Left ventricle myocardium superior (tissue), 1 donor: ENCODE measurements around the gene NAPA. TPM values are rescaled to one million over a fixed set of nuclear protein-coding genes. Genes with fewer than 3 reads are reported as not detected.

ENCODE experiments used
- ATAC-seq: fragments of 200-7000 bp; cut with Tn5 transposase; one replicate; pipeline ENCODE4 v1.9.1; 2020; ENCODE audit warnings: mild to moderate bottlenecking, moderate library complexity
- DNase-seq: peaks from one replicate; pipeline ENCODE4 v3.0.0-alpha.2; 2020
- intact Hi-C: fragments of 100-400 bp; cut with micrococcal nuclease; formaldehyde crosslinking; loops from one replicate; pipeline ENCODE4 v1.11.0; 2022
- total RNA-seq: library from RNA; stranded (reverse); fragmentation: NEBNext Ultra II Directional; extraction: Animal tissue kit (Norgen Biotek cat#: 25700); gene quantifications from one replicate; pipeline ENCODE4 v1.2.1, GENCODE V29; 2021
- donor health status: DM: no; HTN: yes; CAD: no; lungs with severe emphysema.

The NAPA gene
- total RNA-seq, 1 donor from 2014 or later, result 123 TPM

GRCh38 chr19:47507012-47507411 is 7.9 kb downstream of the NAPA start:
- DNase-seq (no peak), ATAC-seq (peak; percentile 77)
- intact Hi-C loops, result no loop called here

GRCh38 chr19:47506459-47506858 is 8.4 kb downstream of the NAPA start:
- DNase-seq (no peak), ATAC-seq (peak; percentile 43)
- intact Hi-C loops, result no loop called here

GRCh38 chr19:47505506-47505905 is 9.4 kb downstream of the NAPA start:
- DNase-seq (no peak), ATAC-seq (no peak)
- intact Hi-C loops, result no loop called here

- ATAC-seq (no peak), DNase-seq (no peak)
- intact Hi-C loops, result no loop called here
Observed at GRCh38 chr19:47503826-47504150, 11.1 kb downstream of the NAPA start.

- ATAC-seq, result no peak
- no peak for DNase-seq
- intact Hi-C loops, result no loop called here
Observed at GRCh38 chr19:47503130-47503825, 11.6 kb downstream of the NAPA start.

- DNase-seq, result no peak
- ATAC-seq, result no peak
- intact Hi-C loops, result no loop called here
Observed at GRCh38 chr19:47499863-47500830, 14.7 kb downstream of the NAPA start.

- ATAC-seq (no peak), DNase-seq (no peak)
- intact Hi-C loops, result no loop called here
Observed at GRCh38 chr19:47499371-47499770, 15.5 kb downstream of the NAPA start.

- DNase-seq, result no peak
Observed at GRCh38 chr19:47498561-47498960, 16.3 kb downstream of the NAPA start.

GRCh38 chr19:47497821-47498520 is 16.9 kb downstream of the NAPA start:
- DNase-seq (peak; percentile 55), ATAC-seq (peak; percentile 29)
- intact Hi-C loops, result no loop called here

More at GRCh38 chr19:47498561-47498960, 16.3 kb downstream of the NAPA start:
- ATAC-seq, result no peak
- intact Hi-C loops, result no loop called here

GRCh38 chr19:47497050-47497766 is 17.7 kb downstream of the NAPA start:
- DNase-seq (no peak), ATAC-seq (peak; percentile 9)
- intact Hi-C loops, result no loop called here

GRCh38 chr19:47495478-47496372 is 19.1 kb downstream of the NAPA start:
- DNase-seq (no peak), ATAC-seq (no peak)
- intact Hi-C loops, result no loop called here

- ATAC-seq (no peak), DNase-seq (no peak)
- intact Hi-C loops, result no loop called here
Observed at GRCh38 chr19:47494729-47495128, 20.1 kb downstream of the NAPA start.

GRCh38 chr19:47494211-47494547 is 20.7 kb downstream of the NAPA start:
- ATAC-seq, result no peak
- no peak for DNase-seq
- intact Hi-C loops, result no loop called here

- DNase-seq (peak; percentile 70), ATAC-seq (peak; percentile 81)
- intact Hi-C loops, result no loop called here
Observed at GRCh38 chr19:47493378-47494210, 21.3 kb downstream of the NAPA start.

GRCh38 chr19:47492571-47493377 is 22.1 kb downstream of the NAPA start:
- ATAC-seq (no peak), DNase-seq (no peak)

GRCh38 chr19:47492137-47492533 is 22.7 kb downstream of the NAPA start:
- DNase-seq (no peak), ATAC-seq (no peak)
- intact Hi-C loops, result no loop called here

More at GRCh38 chr19:47492571-47493377, 22.1 kb downstream of the NAPA start:
- intact Hi-C loops, result no loop called here
